Thyroid gland (tissue), 4 donors: ENCODE data around the gene ALDH7A1. TPM values are rescaled to one million over a fixed set of nuclear protein-coding genes. Genes with fewer than 3 reads are reported as not detected.

ENCODE experiments used
- DNase-seq, 2 donors: peaks; one replicate each; pipeline ENCODE4 v3.0.0-alpha.2; 2019
- H3K27ac ChIP-seq, 3 donors: fragments of 200-600 bp; sonication (generic); 1 replicate in 2 of 3; 2 replicates in 1 of 3; pipeline ENCODE4 v1.5.1; 2016 to 2019; ENCODE audit warnings: mild to moderate bottlenecking in 1 of 3, moderate library complexity in 1 of 3
- H3K27me3 ChIP-seq: fragments of 200-600 bp; sonication (generic); one replicate; pipeline ENCODE4 v1.5.1; 2019
- H3K36me3 ChIP-seq, 2 donors: fragments of 200-600 bp; sonication (generic); one replicate each; pipeline ENCODE4 v1.5.1; 2016 to 2019
- H3K4me1 ChIP-seq, 2 donors: fragments of 200-600 bp; sonication (generic); one replicate each; pipeline ENCODE4 v1.5.1; 2017 to 2019
- H3K4me3 ChIP-seq, 3 donors: fragments of 200-600 bp; sonication (generic); replicated peaks in 1 of 3; 1 replicate in 2 of 3; 2 replicates in 1 of 3; pipeline ENCODE4 v1.5.1; 2016; ENCODE audit warnings: mild to moderate bottlenecking in 1 of 3
- H3K9me3 ChIP-seq: fragments of 200-600 bp; sonication (generic); one replicate; pipeline ENCODE4 v1.5.1; 2017
- CTCF ChIP-seq, 6 experiments: fragments of 200-600 bp in 3 of 6; fragments of 450-650 bp in 3 of 6; sonication (generic) in 3 of 6; IDR thresholded peaks; one replicate each; pipeline ENCODE4 v1.5.1; 2016 to 2019; ENCODE audit warnings: antibody characterized with exemption in 6 of 6, mild to moderate bottlenecking in 2 of 6, inconsistent platforms in 1 of 6, moderate library complexity in 1 of 6
- POLR2A ChIP-seq, 2 donors: fragments of 450-650 bp; IDR thresholded peaks; one replicate each; pipeline ENCODE4 v1.6.1; 2017; ENCODE audit warnings: antibody characterized with exemption in 2 of 2, mild to moderate bottlenecking in 2 of 2, moderate library complexity in 1 of 2
- WGBS, 2 donors: methylation state at CpG; one replicate each; pipeline ENCODE4 v1.1.5; 2017; 5-methylcytosine and 5-hydroxymethylcytosine counted together
- intact Hi-C: fragments of 100-400 bp; cut with DNase I; formaldehyde crosslinking; loops from one replicate; pipeline ENCODE4 v1.15.1; 2023
- total RNA-seq, 4 donors: library from RNA; depleted of rRNA; stranded (reverse); fragments of >200 nt; gene quantifications; one replicate each; pipeline ENCODE4 v1.2.3, GENCODE V29; 2016

Gene ALDH7A1
- total RNA-seq, 4 donors from 2014 or later: 25.3 to 57.3 (median 41.5) TPM

GRCh38 chr5:126516133-126516532 is 78.9 kb downstream of the ALDH7A1 start:
- no peaks in the 10 kb centered on the region for H3K9me3 ChIP-seq
- intact Hi-C loops: no loop called here
- 23 to 45% methylated on average over 1 of the region's 1 CpG for WGBS, 2 donors
- H3K36me3 ChIP-seq: no peaks in the 10 kb centered on the region
- no peak overlapping the region for H3K4me3 ChIP-seq
- peaks cover 53 to 76% of the 10 kb centered on the region in 2 donors for H3K4me1 ChIP-seq
- H3K27ac ChIP-seq: peak overlapping the region in 2 of 3 donors; percentile 7 to 99
- H3K27me3 ChIP-seq: no peaks in the 10 kb centered on the region
- DNase-seq: no peak
- no peak for TF ChIP-seq POLR2A (IDR thresholded peaks at IDR 0.05)
- TF ChIP-seq CTCF (IDR thresholded peaks at IDR 0.05): no peak

DNA sequence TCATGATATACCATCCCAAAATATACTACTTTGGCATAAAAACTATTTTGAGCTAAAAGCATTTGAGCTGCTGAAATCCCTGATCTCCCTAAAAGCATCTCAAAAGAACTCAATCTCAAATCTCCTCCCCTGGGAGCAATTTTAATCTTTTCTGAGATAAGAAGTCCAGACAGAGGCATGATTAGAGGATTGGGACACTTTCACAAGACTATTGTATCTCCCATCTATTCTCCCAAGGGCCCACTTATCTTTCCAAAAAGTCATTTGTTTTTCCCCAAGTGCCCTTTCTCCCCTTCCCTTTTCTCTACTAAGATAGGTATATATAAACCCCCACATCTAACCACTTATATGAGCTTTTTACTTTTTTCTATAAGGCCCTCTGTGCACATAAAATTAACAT is 79.7 kb downstream of the ALDH7A1 start:
- H3K36me3 ChIP-seq: no peaks in the 10 kb centered on the region
- peaks cover 46 to 73% of the 10 kb centered on the region in 2 donors for H3K4me1 ChIP-seq
- no peak for TF ChIP-seq POLR2A (IDR thresholded peaks at IDR 0.05)
- no peak for TF ChIP-seq CTCF (IDR thresholded peaks at IDR 0.05)
- H3K27ac ChIP-seq: peak overlapping the region in 1 of 3 donors; percentile 99
- intact Hi-C loops: no loop called here
- no peak for DNase-seq
- no peak overlapping the region for H3K4me3 ChIP-seq
- no peaks in the 10 kb centered on the region for H3K27me3 ChIP-seq
- no peaks in the 10 kb centered on the region for H3K9me3 ChIP-seq

DNA sequence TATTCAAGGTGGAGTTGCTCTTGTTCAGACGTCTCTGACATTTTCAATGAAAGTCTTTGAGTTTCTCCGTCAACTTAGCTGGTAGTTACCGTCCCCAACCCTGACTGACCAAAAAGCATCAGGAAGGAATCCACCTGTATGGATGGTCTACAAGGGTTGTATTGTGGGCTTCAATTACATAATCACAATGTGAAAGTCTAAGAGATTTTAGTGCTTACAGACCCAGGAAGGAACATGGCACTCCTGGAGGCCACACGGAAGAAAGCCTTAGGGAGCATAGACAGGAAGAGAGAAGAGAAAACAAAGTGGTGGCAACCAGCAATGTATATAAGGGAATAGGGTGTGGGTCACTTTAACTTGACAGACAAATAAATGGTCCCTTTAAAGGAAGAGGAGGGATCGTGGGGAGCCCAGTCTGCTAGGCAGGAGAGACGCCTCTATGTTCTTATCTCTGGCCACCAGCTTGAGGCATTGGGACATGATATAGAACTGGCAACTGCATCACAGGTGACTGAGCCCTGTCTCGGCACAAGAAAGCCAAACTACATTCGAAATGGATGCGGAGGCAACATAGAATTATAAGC is 80.4 kb downstream of the ALDH7A1 start:
- peaks cover 43 to 71% of the 10 kb centered on the region in 2 donors for H3K4me1 ChIP-seq
- DNase-seq: no peak
- H3K4me3 ChIP-seq: no peak overlapping the region
- intact Hi-C loops: no loop called here
- 94 to 95% methylated on average over 9 of the region's 9 CpGs for WGBS, 2 donors
- H3K27me3 ChIP-seq: no peaks in the 10 kb centered on the region
- H3K27ac ChIP-seq: peak overlapping the region in 1 of 3 donors; percentile 63
- no peaks in the 10 kb centered on the region for H3K9me3 ChIP-seq
- no peak for TF ChIP-seq POLR2A (IDR thresholded peaks at IDR 0.05)
- no peak for TF ChIP-seq CTCF (IDR thresholded peaks at IDR 0.05)
- no peaks in the 10 kb centered on the region for H3K36me3 ChIP-seq

DNA sequence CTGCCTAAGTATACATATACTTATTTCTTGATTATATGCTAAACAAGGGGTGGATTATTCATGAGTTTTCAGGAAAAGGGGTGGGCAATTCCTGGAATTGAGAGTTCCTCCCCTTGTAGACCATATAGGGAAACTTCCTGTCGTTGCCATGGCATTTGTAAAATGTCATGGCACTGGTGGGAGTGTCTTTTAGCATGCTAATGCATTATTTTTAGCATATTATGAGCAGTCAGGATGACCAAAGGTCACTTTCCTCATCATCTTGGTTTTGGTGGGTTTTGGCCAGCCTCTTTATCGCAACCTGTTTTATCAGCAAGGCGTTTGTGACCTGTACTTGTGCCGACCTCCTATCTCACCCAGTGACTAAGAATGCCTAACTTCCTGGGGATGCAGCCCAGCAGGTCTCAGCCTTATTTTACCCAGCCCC is 80.9 kb downstream of the ALDH7A1 start:
- TF ChIP-seq POLR2A (IDR thresholded peaks at IDR 0.05): no peak
- TF ChIP-seq CTCF (IDR thresholded peaks at IDR 0.05): no peak
- 90 to 96% methylated on average over 4 of the region's 4 CpGs for WGBS, 2 donors
- Histone ChIP-seq H3K27ac (peak overlapping the region in 1 of 3 donors; percentile 63), H3K36me3 (no peaks in the 10 kb centered on the region), H3K4me3 (no peak overlapping the region), H3K27me3 (no peaks in the 10 kb centered on the region), H3K9me3 (no peaks in the 10 kb centered on the region), H3K4me1 (peaks cover 45 to 71% of the 10 kb centered on the region in 2 donors)
- intact Hi-C loops: no loop called here
- DNase-seq: no peak

GRCh38 chr5:126513703-126514102 is 81.3 kb downstream of the ALDH7A1 start:
- TF ChIP-seq POLR2A (IDR thresholded peaks at IDR 0.05): no peak
- TF ChIP-seq CTCF (IDR thresholded peaks at IDR 0.05): no peak
- intact Hi-C loops: no loop called here
- Histone ChIP-seq H3K36me3 (no peaks in the 10 kb centered on the region), H3K4me3 (no peak overlapping the region), H3K27me3 (no peaks in the 10 kb centered on the region), H3K27ac (peak overlapping the region; percentile 0 to 63 (median 10)), H3K4me1 (peaks cover 46 to 71% of the 10 kb centered on the region in 2 donors), H3K9me3 (no peaks in the 10 kb centered on the region)
- 64 to 83% methylated on average over 4 of the region's 4 CpGs for WGBS, 2 donors
- DNase-seq: no peak
